ENCODE data around the gene UBAC1.

Gene UBAC1

GRCh38 chr9:135890190-135891026, 70.8 kb downstream of the UBAC1 start:
- no peak for FAIRE-seq
- DNase-seq (ENCODE audit: extremely low spot score, insufficient read length, low read depth): no peak

GRCh38 chr9:135889564-135890189, 71.5 kb downstream of the UBAC1 start:
- no peak for DNase-seq (ENCODE audit: extremely low spot score, insufficient read length, low read depth)
- FAIRE-seq: no peak

- DNase-seq (ENCODE audit: extremely low spot score, insufficient read length, low read depth): no peak
- FAIRE-seq: no peak
Measured at GRCh38 chr9:135888766-135889394, 72.3 kb downstream of the UBAC1 start.

- FAIRE-seq (no peak), DNase-seq (ENCODE audit: extremely low spot score, insufficient read length, low read depth) (no peak)
Measured at GRCh38 chr9:135888126-135888765, 72.9 kb downstream of the UBAC1 start.

- DNase-seq (ENCODE audit: extremely low spot score, insufficient read length, low read depth): no peak
- peak; percentile 78 for FAIRE-seq
Measured at GRCh38 chr9:135887585-135888050, 73.6 kb downstream of the UBAC1 start.

GRCh38 chr9:135887021-135887507, 74.1 kb downstream of the UBAC1 start:
- DNase-seq (ENCODE audit: extremely low spot score, insufficient read length, low read depth) (no peak), FAIRE-seq (no peak)

- DNase-seq (ENCODE audit: extremely low spot score, insufficient read length, low read depth): no peak
- no peak for FAIRE-seq
Measured at GRCh38 chr9:135886147-135886981, 74.8 kb downstream of the UBAC1 start.

GRCh38 chr9:135885100-135885853, 75.9 kb downstream of the UBAC1 start:
- no peak for DNase-seq (ENCODE audit: extremely low spot score, insufficient read length, low read depth)
- no peak for FAIRE-seq

- DNase-seq (ENCODE audit: extremely low spot score, insufficient read length, low read depth): no peak
- no peak for FAIRE-seq
Measured at GRCh38 chr9:135884328-135885035, 76.7 kb downstream of the UBAC1 start.

GRCh38 chr9:135883410-135884089, 77.6 kb downstream of the UBAC1 start:
- no peak for DNase-seq (ENCODE audit: extremely low spot score, insufficient read length, low read depth)
- no peak for FAIRE-seq
